ENCODE measurements around the gene HERPUD2. TPM values are rescaled to one million over a fixed set of nuclear protein-coding genes. Genes with fewer than 3 reads are reported as not detected.

Gene HERPUD2
- total RNA-seq, 1 experiment from 2014 or later: 24.0 TPM

Other genes with a start within 250 kb of the HERPUD2 start
- gene SEPTIN7, start 105.9 kb upstream of the HERPUD2 start, total RNA-seq (2014; rRNA removed; shearing (Covaris generic)): 352 and 363 TPM in 2 replicates

Data from SJCRH30 (cell line).